Right lobe of liver (tissue), 6 donors: ENCODE measurements around the gene REXO4. TPM values are rescaled to one million over a fixed set of nuclear protein-coding genes. Genes with fewer than 3 reads are reported as not detected.

Experiments
- ATAC-seq, 4 donors: fragments of 200-7000 bp; cut with Tn5 transposase; one replicate each; pipeline ENCODE4 v1.9.1; 2020; ENCODE audit warnings: mild to moderate bottlenecking in 4 of 4, moderate library complexity in 4 of 4
- DNase-seq, 3 donors: peaks; one replicate each; pipeline ENCODE4 v3.0.0-alpha.2; 2020
- H3K27ac ChIP-seq, 3 donors: fragments of 200-600 bp; one replicate each; pipeline ENCODE4 v1.8.0; 2022
- H3K27me3 ChIP-seq, 2 donors: fragments of 200-600 bp; one replicate each; pipeline ENCODE4 v1.8.0; 2022
- H3K36me3 ChIP-seq, 4 donors: fragments of 200-600 bp; sonication (generic) in 1 of 4; one replicate each; pipeline versions ENCODE4 v1.5.1 to v1.8.0; 2017 to 2022; ENCODE audit warnings: control low read depth in 1 of 4
- H3K4me1 ChIP-seq, 4 donors: fragments of 200-600 bp; sonication (generic) in 1 of 4; one replicate each; pipeline versions ENCODE4 v1.5.1 to v1.8.0; 2017 to 2022; ENCODE audit warnings: control low read depth in 1 of 4
- H3K4me3 ChIP-seq, 3 donors: fragments of 200-600 bp; one replicate each; pipeline ENCODE4 v1.8.0; 2022
- H3K9me3 ChIP-seq, 4 donors: fragments of 200-600 bp; sonication (generic) in 1 of 4; one replicate each; pipeline versions ENCODE4 v1.5.1 to v1.8.0; 2017 to 2022; ENCODE audit warnings: control low read depth in 1 of 4
- POLR2A ChIP-seq: fragments of 450-650 bp; IDR thresholded peaks from one replicate; pipeline ENCODE4 v1.6.1; 2017; ENCODE audit warnings: antibody characterized with exemption, mild to moderate bottlenecking
- WGBS: methylation state at CpG from one replicate; pipeline ENCODE4 v1.1.6; 2018; ENCODE audit warnings: low coverage, low lambda C conversion rate; ENCODE audit not compliant: insufficient coverage; ENCODE audit errors: missing lambda C conversion rate; 5-methylcytosine and 5-hydroxymethylcytosine counted together
- intact Hi-C, 2 donors: fragments of 100-400 bp; cut with DNase I; formaldehyde crosslinking; loops; one replicate each; pipeline versions ENCODE4 v1.11.2 to v1.14.1; 2022
- total RNA-seq, 6 experiments: library from RNA; depleted of rRNA in 2 of 6; stranded (reverse); fragments of >200 nt in 2 of 6; fragmentation: NEBNext Ultra II Directional in 3 of 6; extraction: Animal tissue kit (Norgen Biotek cat#: 25700) in 3 of 6; gene quantifications; one replicate each; pipeline versions ENCODE4 v1.1.0 to v1.2.4, GENCODE V29; 2016 to 2023
- TF ChIP-seq, protein P1 (sequence below), 4 donors: fragments of 200-600 bp in 3 of 4; fragments of 450-650 bp in 1 of 4; IDR thresholded peaks; one replicate each; pipeline versions ENCODE4 v1.5.1 to v1.8.0; 2016 to 2022; ENCODE audit warnings: antibody characterized with exemption in 4 of 4, mild to moderate bottlenecking in 2 of 4
- donor health status: DM: no; HTN: yes; CAD: no.
- donor health status: DM: no; HTN: no; CAD: no.
- donor health status: DM: no; HTN: no; CAD: no.
- donor health status: DM: no; HTN: yes; CAD: no.
- donor health status: DM: no; HTN: yes; CAD: no.

Gene REXO4
- total RNA-seq, 6 experiments from 2014 or later: 9.5 to 19.9 (median 12.0) TPM

DNA sequence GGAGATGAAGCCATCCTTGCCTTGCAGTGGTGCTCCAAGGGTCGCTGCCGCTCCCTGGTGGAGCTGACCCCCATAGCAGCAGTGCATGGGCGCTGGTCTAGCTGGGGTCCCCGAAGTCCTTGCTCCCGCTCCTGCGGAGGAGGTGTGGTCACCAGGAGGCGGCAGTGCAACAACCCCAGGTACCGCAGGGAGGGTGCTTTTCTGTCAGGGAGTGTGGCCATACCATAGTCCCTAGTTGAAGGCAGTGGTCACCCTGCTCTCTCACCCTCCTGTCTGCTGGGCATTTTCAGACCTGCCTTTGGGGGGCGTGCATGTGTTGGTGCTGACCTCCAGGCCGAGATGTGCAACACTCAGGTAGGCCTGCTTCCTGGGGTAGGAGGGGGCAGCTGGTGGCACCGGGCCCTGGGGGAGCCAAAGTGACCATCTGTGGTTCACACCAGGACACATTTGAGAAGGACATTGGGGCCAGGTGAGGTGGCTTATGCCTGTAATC, 15.6 kb upstream of the REXO4 start:
- intact Hi-C loops: no loop called here
- Histone ChIP-seq H3K9me3 (no peaks in the 10 kb centered on the region), H3K27ac (no peak overlapping the region), H3K4me3 (no peak overlapping the region), H3K27me3 (no peaks in the 10 kb centered on the region), H3K36me3 (no peaks in the 10 kb centered on the region), H3K4me1 (peaks cover 0 to 2% (median 0%) of the 10 kb centered on the region in 4 donors)
- no peak for TF ChIP-seq POLR2A
- TF ChIP-seq, protein P1, sequence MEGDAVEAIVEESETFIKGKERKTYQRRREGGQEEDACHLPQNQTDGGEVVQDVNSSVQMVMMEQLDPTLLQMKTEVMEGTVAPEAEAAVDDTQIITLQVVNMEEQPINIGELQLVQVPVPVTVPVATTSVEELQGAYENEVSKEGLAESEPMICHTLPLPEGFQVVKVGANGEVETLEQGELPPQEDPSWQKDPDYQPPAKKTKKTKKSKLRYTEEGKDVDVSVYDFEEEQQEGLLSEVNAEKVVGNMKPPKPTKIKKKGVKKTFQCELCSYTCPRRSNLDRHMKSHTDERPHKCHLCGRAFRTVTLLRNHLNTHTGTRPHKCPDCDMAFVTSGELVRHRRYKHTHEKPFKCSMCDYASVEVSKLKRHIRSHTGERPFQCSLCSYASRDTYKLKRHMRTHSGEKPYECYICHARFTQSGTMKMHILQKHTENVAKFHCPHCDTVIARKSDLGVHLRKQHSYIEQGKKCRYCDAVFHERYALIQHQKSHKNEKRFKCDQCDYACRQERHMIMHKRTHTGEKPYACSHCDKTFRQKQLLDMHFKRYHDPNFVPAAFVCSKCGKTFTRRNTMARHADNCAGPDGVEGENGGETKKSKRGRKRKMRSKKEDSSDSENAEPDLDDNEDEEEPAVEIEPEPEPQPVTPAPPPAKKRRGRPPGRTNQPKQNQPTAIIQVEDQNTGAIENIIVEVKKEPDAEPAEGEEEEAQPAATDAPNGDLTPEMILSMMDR (IDR thresholded peaks at IDR 0.05): no peak
- ATAC-seq (no peak), DNase-seq (no peak)
- 92% methylated on average over 2 of the region's 11 CpGs for WGBS

- Histone ChIP-seq H3K27ac (no peak overlapping the region), H3K9me3 (no peaks in the 10 kb centered on the region), H3K4me1 (peaks cover 0 to 7% (median 0%) of the 10 kb centered on the region in 4 donors), H3K27me3 (no peaks in the 10 kb centered on the region), H3K36me3 (no peaks in the 10 kb centered on the region), H3K4me3 (no peak overlapping the region)
- ATAC-seq (no peak), DNase-seq (no peak)
- 70% methylated on average over 1 of the region's 1 CpG for WGBS
- TF ChIP-seq POLR2A: no peak
- TF ChIP-seq, protein P1 (IDR thresholded peaks at IDR 0.05): no peak
- intact Hi-C loops: no loop called here
Measured at GRCh38 chr9:133430244-133430643, 12.4 kb upstream of the REXO4 start.

GRCh38 chr9:133429641-133430161, 11.9 kb upstream of the REXO4 start:
- DNase-seq: no peak
- H3K27ac ChIP-seq: no peak overlapping the region
- 36% methylated on average over 20 of the region's 49 CpGs for WGBS
- peak; percentile 9 to 34 (median 24) for ATAC-seq
- peaks cover 0 to 7% (median 0%) of the 10 kb centered on the region in 4 donors for H3K4me1 ChIP-seq
- no peak overlapping the region for H3K4me3 ChIP-seq
- H3K36me3 ChIP-seq: no peaks in the 10 kb centered on the region
- no peaks in the 10 kb centered on the region for H3K27me3 ChIP-seq
- TF ChIP-seq, protein P1 (IDR thresholded peaks at IDR 0.05): no peak
- TF ChIP-seq POLR2A: no peak
- intact Hi-C loops: no loop called here
- H3K9me3 ChIP-seq: no peaks in the 10 kb centered on the region

DNA sequence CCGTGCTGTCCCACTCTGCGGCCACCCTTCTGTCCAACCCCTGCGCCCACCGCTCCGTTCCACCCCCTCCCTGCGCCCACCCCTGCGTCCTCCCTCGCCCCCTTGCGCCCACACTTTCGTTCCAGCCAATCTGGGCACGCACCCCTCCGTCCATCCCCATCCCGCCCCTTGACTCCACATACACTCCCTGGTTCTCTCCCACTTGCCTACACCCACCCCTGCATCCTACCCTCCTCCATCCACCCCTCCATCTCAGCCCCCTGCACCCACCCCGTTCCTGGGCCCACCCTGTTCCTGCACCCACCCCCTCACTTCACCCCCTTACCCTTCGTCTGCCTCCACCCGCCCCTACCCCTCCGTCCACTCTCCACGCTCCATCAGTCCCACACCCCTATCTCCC, 11.4 kb upstream of the REXO4 start:
- Histone ChIP-seq H3K4me3 (no peak overlapping the region), H3K27me3 (no peaks in the 10 kb centered on the region), H3K36me3 (no peaks in the 10 kb centered on the region), H3K4me1 (peaks cover 0 to 7% (median 0%) of the 10 kb centered on the region in 4 donors), H3K9me3 (no peaks in the 10 kb centered on the region), H3K27ac (no peak overlapping the region)
- WGBS: 28% methylated on average over 18 of the region's 18 CpGs
- DNase-seq (no peak), ATAC-seq (no peak)
- TF ChIP-seq POLR2A: no peak
- TF ChIP-seq, protein P1 (IDR thresholded peaks at IDR 0.05): no peak
- intact Hi-C loops: no loop called here
